ENCODE results near the gene PLPP4.

The PLPP4 gene

DNA sequence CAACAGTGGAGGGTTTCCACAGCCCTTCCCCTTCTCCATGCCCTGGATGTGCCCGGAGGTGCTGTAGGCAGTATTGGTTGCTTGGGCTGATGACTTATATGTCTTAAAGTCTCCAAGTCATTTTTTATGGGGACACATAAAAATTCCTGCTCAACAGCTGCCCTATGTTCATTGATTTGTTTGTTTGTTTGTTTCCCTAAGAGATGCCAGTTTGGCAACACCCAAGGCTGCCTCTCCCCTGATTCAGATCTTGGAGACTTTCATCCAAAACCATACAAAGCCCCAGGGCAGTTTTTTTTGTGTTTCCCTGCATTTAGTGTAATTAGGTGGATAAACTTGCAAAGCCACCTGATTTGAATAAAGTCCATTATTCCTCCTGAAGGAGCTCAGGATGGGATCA, 115.3 kb downstream of the PLPP4 start:
- DNase-seq (ENCODE audit: low read depth in 2 of 2, low spot score in 1 of 2): no peak

DNA sequence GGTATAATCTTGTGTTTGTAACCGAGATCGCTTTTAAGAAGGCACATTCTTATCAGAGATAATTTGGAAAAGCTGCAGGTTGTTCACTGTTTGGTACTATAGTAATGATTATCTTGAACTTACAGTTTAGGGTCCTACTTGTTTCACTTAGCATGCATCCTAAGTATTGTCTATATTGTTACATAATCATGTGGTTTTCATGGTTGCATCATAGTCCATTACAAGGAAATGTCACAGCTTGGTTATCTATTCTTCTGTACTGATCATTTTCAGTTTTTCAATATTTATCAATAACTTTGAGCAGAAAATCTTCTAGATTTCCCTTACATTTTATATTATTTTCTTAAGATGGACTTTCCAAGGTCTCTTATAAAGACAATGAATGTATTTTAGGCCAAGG, 116.3 kb downstream of the PLPP4 start:
- DNase-seq (ENCODE audit: low read depth in 2 of 2, low spot score in 1 of 2): no peak

DNA sequence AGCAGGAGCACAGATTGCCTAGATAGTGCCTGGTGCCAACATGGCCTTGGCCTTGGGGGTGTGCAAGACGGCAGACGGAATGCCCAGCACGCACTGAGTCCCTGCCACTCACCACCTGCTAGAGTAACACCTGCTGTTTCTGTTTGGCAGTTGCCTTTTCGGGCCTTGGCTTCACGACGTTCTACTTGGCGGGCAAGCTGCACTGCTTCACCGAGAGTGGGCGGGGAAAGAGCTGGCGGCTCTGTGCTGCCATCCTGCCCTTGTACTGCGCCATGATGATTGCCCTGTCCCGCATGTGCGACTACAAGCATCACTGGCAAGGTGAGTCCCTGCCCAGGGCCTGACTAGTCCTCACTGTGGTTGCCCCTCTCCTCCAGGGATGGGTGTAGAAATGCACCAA, 118.0 kb downstream of the PLPP4 start:
- DNase-seq (ENCODE audit: low read depth in 2 of 2, low spot score in 1 of 2): no peak

DNA sequence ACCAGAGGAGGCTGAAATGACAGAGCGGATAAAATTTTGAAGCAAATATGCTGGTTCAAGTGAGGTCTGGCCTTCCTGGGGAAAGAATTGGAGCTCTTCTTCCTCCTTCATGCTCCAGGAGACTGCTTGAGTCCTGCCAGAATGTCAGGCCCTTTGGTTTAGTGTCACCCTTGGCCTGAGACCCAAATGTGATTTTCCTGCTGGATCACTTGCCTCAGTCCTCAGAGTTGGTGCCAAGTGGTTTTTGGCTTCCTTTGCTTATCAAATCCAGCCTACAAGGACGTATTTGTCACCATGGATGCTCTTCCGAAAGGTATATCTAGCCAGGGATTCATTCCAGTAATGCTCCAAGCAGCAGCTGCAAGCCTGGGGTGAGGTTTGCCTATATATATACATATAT, 118.4 kb downstream of the PLPP4 start:
- DNase-seq (ENCODE audit: low read depth in 2 of 2, low spot score in 1 of 2): no peak

DNA sequence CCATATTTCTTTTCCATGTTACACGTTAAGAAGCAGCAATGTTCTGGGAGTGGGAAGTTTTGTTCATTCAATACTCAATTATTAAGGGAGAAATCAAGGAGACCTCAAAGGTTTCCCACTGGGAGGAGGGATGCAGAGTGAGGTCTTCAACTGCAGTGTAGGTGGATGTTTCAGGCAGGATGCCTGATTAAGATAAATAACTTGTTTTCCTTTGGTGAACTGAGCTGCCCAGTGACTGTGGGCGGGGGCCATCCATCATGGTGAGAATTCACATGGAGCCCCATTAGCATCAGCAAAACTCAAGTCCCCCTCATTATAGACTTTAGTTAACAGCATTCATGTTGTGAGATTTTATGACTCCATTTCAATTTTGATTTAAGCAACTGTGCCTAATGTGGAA, 121.1 kb downstream of the PLPP4 start:
- DNase-seq (ENCODE audit: low read depth in 2 of 2, low spot score in 1 of 2): no peak

DNA sequence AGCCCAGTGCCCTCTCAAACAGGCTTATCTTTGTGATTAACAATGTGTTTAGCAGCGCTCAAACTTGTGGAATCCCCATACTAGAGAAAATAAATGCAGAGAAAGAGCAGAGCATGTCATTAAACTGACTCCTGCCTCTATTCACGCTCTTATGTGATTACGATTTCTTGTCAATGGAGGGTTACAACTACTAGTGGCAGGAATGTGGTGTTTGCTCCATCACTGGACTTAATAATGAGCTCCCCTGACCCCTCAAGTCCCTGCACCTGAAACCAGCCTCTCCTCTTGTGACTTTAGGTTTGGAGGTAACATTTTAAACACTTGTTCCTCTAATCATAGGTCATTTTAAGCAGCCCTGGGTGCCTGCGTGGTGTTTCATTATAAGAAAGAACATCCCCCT, 121.9 kb downstream of the PLPP4 start:
- no peak for DNase-seq (ENCODE audit: low read depth in 2 of 2, low spot score in 1 of 2)

DNA sequence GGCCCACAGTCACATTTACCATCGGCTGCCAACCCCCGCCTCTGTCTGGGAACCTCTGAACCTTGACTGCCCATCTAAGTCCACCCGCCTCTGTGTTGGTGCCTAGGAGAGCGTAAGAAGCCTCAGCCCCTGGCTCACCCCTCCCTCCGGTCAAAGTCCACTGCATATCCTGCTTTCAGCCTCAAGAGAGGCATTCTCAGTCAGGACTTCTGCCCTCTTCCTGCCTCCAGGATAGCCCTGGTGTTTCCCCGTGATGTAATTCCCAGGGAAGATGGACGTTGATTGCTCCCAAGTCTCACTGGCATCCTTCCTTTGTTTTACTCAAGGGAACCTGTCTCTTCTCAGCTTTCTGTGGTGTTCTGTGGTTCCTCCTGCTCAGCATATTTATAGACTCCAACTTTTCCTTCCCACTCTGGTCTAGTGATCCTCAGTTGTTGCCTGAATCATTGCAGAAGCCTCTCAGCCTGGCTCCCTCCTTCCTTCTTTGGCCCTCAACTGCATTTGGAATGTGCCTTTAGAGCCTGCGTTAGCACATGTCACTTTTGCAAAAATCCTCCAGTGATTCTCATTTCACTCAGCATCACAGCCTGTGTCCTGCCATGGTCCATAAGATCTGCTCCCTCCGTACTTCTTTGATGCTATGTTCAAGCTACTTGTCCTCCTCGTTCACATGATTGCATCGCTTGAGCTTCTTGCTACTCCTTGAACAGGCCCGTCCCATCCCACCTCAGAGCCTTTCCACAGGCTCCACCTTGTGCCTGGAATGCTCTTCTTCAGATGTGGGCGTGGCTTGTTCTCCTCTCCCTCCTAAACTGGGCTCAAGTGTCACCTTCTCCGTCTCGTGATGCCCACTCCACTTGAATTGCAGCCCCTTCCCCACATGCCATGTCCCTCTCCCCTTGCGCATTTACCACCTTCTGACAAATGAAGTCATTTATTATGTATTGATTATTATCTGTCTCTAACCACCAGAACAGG, 124.2 kb downstream of the PLPP4 start:
- DNase-seq (ENCODE audit: low read depth in 2 of 2, low spot score in 1 of 2): no peak

DNA sequence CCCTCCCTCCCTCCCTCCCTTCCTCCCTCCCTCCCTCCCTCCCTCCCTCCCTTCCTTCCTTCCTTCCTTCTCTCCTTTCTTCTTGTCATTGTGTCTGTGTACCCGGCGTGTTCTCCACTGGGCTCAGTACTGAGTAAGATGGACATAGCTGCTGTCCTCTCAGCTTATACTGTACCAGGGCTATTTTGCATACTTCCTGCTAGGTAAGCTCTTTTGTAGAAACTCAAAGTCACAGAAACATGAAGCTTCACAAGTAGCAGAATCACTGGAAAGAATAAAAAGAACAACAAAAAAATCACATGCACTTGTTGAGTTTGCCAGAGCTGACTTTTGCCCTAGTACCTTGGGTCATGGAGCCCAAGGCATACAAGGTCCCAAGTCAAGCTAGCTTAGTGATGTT, 125.7 kb downstream of the PLPP4 start:
- no peak for DNase-seq (ENCODE audit: low read depth in 2 of 2, low spot score in 1 of 2)

DNA sequence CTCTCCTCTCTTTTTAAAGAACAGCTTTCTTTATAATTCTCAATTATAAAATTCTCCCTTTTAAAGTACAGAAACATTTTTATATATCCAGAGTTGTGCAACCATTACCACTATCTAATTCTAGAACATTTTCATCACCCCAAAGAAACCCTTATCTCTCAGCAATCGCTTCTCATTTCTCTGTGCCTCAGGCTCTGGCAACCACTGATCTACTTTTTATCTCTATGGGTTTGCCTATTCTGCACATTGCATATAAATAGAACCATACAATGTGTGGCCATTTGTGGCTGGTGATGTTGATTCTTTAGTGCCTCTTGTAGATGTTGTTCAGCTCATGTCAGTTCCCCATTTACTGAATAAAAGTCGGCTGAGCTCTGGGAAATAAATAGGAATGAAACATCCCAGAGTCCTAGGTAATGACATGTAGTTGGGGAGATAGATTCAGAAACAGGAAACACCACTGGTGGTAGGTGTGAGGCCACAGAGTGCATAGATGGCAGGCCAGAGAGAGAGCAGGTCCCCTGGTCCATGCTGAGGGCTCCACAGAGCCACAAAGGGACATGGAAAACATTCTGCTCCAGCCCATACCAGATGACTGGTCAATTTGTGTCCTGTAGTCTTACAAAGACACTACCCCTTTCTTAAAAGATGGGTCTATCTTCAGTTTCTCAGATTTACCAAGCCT, 126.5 kb downstream of the PLPP4 start:
- no peak for DNase-seq (ENCODE audit: low read depth in 2 of 2, low spot score in 1 of 2)

DNA sequence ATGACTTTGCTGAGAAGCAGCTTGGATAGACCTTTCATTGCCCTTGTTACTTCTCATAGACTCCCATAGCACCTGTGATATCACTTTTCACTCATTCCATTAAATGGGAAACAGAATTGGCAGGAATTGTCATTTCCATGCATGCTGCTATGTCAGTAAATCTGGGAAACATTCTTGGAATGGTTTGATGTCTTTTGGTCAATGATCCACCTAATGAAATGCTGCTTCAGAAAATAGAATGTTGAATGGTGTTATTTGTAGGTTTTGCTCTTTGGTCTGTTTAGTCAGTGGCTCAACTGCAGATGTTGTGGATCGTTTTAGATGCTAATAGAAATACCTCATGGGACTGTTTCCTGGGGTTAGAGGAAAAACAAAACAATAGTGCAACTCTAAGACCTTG, 127.8 kb downstream of the PLPP4 start:
- no peak for DNase-seq (ENCODE audit: low read depth in 2 of 2, low spot score in 1 of 2)

DNA sequence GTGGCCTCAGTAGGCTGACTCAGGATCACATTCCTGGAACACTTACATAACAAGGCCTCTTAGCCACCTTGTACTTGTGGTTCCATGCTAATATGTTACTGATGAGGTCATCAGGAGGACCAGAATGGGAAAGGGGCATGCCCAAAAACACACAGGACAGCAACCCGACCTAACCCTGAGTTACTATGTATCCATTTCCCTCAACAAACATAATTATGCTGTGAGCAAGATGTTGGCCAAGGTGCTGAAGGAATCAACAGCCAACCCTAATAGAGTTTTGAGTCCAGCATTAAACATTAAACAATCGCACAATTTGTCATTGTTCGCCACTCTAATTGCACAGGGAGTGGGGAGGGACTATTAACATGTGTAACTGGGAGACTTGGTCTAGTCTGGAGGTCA, 129.4 kb downstream of the PLPP4 start:
- no peak for DNase-seq (ENCODE audit: low read depth in 2 of 2, low spot score in 1 of 2)

DNA sequence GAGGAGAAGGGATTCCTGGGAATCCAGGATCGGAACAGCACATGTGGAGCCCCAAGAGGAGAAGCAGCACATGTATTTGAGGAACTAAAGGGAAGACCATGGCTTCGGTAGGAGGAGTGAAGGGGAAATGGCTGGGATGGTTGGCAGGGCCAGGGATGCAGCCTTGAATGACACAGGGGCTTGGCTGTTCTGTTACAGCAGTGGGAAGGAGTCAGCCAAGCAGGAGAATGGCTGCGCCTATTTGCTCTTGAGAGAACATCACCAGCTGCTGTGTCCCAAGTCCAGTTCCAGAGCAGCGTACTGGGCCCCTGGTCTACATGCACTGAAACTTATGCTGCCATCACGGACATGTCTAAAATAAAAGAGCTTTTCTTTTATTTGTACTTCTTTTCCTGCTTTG, 130.0 kb downstream of the PLPP4 start:
- DNase-seq (ENCODE audit: low read depth in 2 of 2, low spot score in 1 of 2): no peak

DNA sequence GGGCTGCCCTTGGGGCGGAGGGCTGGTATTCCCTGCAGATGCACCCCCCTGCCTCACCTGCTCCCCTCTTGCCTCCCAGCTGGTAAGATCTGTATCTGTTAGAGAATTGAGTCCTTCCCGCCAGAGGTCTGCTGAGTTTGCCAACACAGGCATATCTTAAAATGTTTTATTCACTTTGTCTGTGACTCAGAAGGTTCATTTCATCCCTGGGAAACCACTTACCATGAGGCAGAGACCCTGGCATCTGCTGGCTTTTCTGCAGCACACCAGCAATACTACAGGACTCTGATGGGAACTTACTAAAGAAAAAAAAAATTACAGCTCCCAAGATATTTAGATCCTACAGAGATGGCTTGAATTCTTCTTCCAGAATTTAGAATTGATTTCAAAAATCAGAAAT, 131.3 kb downstream of the PLPP4 start:
- no peak for DNase-seq (ENCODE audit: low read depth in 2 of 2, low spot score in 1 of 2)

DNA sequence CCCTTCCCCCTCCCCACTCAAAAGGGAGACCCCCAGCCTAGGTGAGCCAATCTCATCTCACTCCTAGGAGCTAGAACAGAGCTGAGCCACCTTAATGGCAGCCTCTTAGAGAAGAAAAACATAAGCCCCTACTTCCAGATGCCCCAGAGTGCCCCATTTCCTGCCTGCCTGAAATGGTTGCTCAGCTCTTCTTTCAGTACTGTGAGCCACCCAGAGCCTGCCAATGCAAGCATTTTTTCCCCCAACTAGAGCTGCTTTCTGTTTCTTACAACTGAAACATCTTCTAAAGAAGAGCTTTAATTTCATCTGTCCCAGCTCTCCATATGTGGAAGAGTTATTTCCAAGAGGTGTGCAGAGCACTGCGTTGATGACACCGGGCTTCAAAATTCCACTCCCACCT, 136.7 kb downstream of the PLPP4 start:
- no peak for DNase-seq (ENCODE audit: low read depth in 2 of 2, low spot score in 1 of 2)

DNA sequence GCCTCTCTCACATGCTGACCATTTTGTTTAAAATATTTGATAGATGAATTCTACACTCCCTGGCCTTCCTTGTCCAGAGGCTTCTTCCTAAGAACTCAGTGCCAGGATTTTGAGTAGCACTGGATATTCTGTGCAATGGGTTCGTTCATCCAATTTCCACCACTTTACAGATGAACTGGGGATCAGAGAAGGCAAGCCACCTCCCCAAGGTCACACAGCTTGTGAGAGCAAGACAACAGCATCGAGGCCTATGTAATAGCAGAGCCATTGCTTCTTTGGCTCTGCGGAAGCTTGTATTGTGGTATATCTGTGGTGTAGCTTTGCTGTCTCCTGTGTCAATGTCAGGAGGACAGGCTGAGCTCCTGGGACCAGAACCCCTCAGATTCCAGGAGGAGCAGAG, 140.9 kb downstream of the PLPP4 start:
- DNase-seq (ENCODE audit: low read depth in 2 of 2, low spot score in 1 of 2): no peak

DNA sequence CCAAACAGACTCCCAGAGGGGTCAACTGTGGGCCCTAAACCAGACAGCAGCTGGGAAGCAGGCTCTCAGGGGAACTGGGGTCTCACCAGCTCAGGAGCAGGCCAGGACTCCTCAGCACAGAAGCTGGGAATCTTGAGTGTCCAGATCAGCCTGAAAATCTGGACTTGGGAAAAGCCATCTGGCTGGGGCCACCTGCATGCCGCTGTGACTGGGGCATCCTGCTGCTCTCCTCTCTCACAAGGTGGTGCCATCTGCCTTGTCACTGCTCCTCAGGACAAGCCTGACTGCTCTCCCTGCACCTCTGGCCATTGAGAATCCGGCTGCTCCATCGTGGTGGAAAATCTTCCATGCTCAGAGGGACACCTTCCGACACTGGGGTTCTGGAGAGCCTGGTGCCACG, 141.4 kb downstream of the PLPP4 start:
- DNase-seq (ENCODE audit: low read depth in 2 of 2, low spot score in 1 of 2): no peak

DNA sequence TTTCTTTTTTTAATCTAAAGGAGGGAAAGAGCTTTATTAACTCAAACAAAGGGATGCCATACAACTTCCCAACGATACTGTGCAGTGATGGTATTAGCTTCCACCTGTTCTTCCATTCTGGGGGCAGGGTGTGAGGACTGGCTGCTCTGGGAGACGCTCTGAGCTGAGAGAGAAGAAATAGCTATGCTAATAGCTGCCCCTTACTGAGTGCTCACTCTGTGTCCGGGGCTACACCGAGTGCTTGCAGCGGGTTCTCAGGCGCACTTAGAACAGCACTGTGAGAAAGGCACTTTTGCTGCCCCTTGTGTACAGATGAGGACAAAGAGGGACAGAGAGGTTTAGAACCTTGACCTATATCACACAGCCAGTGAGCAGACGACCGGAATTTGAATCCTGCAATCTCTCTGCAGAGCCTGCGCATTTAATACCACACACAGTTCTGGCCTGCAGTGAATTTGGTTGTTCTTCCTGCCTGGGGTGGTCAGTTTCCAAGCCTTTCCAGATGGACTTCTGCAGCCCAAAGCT, 142.2 kb downstream of the PLPP4 start:
- no peak for DNase-seq (ENCODE audit: low read depth in 2 of 2, low spot score in 1 of 2)

DNA sequence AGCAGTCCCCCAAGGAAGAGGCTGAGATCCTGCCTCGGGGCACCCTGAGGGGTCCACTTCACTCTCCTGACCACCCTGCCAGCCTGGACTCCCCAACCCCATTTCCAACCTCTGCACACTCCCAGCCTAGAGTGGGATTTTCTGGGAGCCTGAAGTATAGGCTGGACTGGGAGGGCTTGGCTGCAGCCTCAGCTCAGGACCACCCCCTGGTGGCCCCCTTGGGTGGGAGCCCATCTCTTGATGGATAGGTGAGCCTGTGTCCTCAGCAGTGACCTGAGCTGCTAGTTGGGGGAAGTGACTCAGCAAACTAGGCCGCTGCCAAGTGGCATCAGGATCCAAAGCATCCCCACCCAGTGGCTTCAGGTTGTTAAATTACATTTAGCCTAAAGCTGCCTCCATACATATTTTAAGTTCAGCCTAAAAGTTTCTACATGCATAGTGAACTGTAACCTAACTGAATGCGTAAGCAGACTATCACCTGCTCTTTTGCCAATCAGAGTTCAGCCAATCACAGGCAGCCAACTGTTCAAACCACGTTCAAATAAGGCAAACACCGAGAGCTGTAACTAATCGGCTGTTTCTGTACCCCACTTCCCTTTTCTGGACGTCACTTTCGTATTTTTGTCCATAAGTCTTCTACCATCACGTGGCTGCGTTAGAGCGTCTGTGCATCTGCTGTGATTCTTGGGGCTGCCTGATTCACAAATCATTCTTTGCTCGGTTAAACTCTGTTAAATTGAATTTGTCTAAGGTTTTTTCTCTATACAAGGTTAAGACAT, 144.0 kb downstream of the PLPP4 start:
- DNase-seq (ENCODE audit: low read depth in 2 of 2, low spot score in 1 of 2): no peak

DNA sequence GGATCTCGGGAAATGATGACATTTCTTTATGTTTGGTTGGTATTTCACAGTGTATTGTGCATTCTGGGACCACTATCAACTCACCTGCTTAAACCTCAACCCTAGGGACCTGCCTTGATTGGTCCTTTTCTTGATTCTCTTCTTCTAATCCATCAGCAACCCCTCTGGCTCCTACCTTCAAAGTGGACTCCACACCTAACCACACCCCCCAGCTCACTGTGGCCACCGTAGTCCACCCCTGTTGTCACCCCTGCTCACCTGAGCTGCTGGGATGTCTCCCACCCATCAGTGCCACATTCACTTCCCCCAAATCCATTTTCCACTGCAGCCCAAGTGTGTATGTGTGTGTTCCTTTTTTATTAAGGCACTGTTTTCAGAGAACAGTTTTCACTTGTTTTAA, 145.0 kb downstream of the PLPP4 start:
- no peak for DNase-seq (ENCODE audit: low read depth in 2 of 2, low spot score in 1 of 2)

DNA sequence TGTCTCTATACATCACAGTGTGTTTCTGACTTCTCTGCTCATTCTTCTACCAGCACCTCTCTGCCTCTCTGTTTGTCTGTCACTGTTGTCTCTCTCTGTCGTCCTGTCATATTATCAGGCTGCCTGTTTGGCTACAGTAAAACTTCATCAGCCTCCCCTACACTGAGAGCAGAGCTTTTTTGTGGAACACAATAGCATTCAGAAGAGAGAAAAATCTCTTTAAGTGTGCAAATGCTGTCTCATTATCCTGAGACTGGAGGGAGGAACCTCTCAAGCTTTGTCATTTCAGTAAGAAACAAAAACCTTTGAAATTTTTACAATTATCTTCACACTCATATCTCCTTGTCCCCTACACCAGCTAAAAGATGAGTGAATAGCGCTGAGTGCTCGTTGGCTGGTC, 148.4 kb downstream of the PLPP4 start:
- DNase-seq (ENCODE audit: low read depth in 2 of 2, low spot score in 1 of 2): no peak

DNA sequence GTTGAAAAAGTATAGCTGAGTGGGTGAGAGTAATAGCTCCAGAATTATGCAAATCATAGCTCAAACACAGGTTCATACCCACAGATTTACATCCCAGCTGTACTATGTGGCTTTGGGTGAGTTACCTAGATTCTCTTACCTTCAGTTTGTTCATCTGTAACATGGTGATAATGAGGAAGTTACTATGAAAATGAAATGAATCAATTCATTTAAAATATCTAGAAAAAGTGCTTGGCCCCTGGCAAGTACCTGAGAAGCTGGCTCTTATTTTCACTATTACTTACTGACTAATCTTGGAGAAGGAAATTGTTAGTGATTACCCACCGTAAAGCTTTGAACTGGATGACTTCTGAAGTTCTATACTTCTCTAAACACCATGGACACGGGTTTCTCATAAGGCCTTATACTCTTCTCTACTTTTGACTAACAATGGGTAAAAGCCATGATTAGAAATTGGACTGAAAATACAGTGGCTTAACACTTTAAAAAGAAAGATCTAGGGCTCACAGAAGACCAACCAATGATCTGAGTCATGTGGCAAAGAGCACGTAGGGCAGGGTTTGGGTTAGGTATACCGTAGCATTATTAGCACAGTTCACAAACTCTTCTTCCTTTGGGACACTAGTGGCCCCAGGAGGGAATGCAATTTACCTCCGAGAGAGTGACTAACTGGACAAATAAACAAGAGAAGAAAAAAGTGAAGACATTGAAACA, 149.2 kb downstream of the PLPP4 start:
- no peak for DNase-seq (ENCODE audit: low read depth in 2 of 2, low spot score in 1 of 2)

Data from stimulated activated CD8-positive, alpha-beta memory T cell treated with anti-CD3 and anti-CD28 coated beads, Interleukin-4, amount 100 ng/mL, for 4 hours (primary cell).